ENCODE measurements around the gene TCF7L1. TPM values are rescaled to one million over a fixed set of nuclear protein-coding genes. Genes with fewer than 3 reads are reported as not detected.
"Not testable (repeated sequence)": the region's sequence is repeated elsewhere in the genome, so short reads cannot be mapped to it uniquely, and the experiment has no call there.

TCF7L1 gene
- total and polyA plus RNA-seq, 2 donors (not counting 3 experiments of a cell fraction or from before 2014, with no cell fraction given): 9.6 to 17.4 TPM

DNA sequence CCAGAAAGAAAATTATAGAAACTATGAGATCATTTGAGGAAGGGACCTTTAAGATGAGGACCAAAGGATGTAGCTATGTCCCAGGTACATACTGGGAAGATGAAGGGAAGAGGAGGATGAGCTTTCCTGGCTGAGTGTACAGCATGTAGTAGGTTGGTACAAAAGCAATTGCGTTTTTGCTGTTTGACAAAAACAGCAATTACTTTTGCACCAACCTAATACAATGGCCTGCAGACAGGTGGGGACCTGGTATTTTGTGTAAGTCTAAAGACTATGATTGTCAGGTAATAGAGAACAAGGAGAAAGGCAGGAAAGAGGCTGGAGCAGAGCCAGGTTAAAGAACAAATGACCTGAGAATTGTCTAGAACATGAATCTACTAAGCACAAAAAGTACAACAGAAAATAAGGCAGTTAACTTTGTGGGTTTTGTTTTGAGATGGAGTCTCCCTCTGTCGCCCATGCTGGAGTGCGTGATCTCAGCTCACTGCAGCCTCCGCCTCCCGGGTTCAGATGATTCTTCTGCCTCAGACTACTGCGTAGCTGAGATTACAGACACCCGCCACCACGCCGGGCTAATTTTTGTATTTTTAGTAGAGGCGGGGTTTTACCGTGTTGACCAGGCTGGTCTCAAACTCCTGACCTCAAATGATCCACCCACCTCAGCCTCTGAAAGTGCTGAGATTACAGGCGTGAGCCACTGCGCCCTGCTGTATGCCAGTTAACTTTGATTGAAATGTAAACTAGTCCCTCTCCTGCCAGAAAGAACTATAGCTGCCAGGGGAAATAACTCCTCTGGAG lies 197.8 kb downstream of the TCF7L1 start:
- no peak for DNase-seq (ENCODE audit: low read depth, low spot score)
- Histone ChIP-seq H3K27me3 (ENCODE audit: control insufficient read depth in 2 of 2, insufficient read depth in 2 of 2, low read length in 2 of 2) (no peaks in the 10 kb centered on the region), H3K79me2 (ENCODE audit: control insufficient read depth, insufficient read depth, low read length) (peaks cover 17% of the 10 kb centered on the region), H3K9ac (replicated peaks; ENCODE audit: extremely low read depth, insufficient read depth, low read length) (no peak overlapping the region), H2AFZ (ENCODE audit: low read depth, low read length) (no peak overlapping the region), H4K20me1 (replicated peaks; ENCODE audit: control insufficient read depth, extremely low read depth, insufficient read depth, low read length) (no peaks in the 10 kb centered on the region), H3K9me3 (replicated peaks; ENCODE audit: control insufficient read depth, insufficient read depth, low read length) (no peaks in the 10 kb centered on the region), H3K36me3 (ENCODE audit: control insufficient read depth in 2 of 2, extremely low read depth in 1 of 2, insufficient read depth in 2 of 2, low read length in 2 of 2) (peaks cover 0 to 3% of the 10 kb centered on the region in 2 experiments), H3K4me1 (ENCODE audit: control insufficient read depth, extremely low read depth, insufficient read depth, low read length) (peaks cover 14% of the 10 kb centered on the region), H3K4me2 (ENCODE audit: insufficient read depth, low read length) (no peak overlapping the region), H3K9me1 (replicated peaks; ENCODE audit: control insufficient read depth, extremely low read depth, insufficient read depth, low read length) (no peaks in the 10 kb centered on the region), H3K4me3 (replicated peaks in 1 of 3; ENCODE audit: insufficient read depth in 1 of 3, low read depth in 1 of 3, low read length in 3 of 3) (no peak overlapping the region), H3K27ac (ENCODE audit: insufficient read depth, low read depth, low read length) (no peak overlapping the region)
- POLR2A ChIA-PET: no interaction called here
- no peak for FAIRE-seq
- no TSS peak for BruUV-seq (replicated peaks)
- intact Hi-C loops (cut with micrococcal nuclease): no loop called here
- dilution Hi-C loops (cut with MboI; ENCODE audit: extremely low pct_ligation_motif_present, low sequenced_read_pairs): no loop called here
- TF ChIP-seq POLR2A (IDR thresholded peaks at IDR 0.05; ENCODE audit: low read depth, low read length): no peak
- CTCF ChIA-PET: no interaction called here

- H3K9ac ChIP-seq (replicated peaks; ENCODE audit: extremely low read depth, insufficient read depth, low read length); H3K4me1 ChIP-seq (ENCODE audit: control insufficient read depth, extremely low read depth, insufficient read depth, low read length); H3K4me2 ChIP-seq (ENCODE audit: insufficient read depth, low read length); H3K79me2 ChIP-seq (ENCODE audit: control insufficient read depth, insufficient read depth, low read length); H3K27ac ChIP-seq (ENCODE audit: insufficient read depth, low read depth, low read length); POLR2A ChIA-PET; dilution Hi-C loops (cut with MboI; ENCODE audit: extremely low pct_ligation_motif_present, low sequenced_read_pairs); H3K9me1 ChIP-seq (replicated peaks; ENCODE audit: control insufficient read depth, extremely low read depth, insufficient read depth, low read length); H3K9me3 ChIP-seq (replicated peaks; ENCODE audit: control insufficient read depth, insufficient read depth, low read length); H3K27me3 ChIP-seq (ENCODE audit: control insufficient read depth in 2 of 2, insufficient read depth in 2 of 2, low read length in 2 of 2); FAIRE-seq; H2AFZ ChIP-seq (ENCODE audit: low read depth, low read length); intact Hi-C loops (cut with micrococcal nuclease); H3K4me3 ChIP-seq (replicated peaks in 1 of 3; ENCODE audit: insufficient read depth in 1 of 3, low read depth in 1 of 3, low read length in 3 of 3); BruUV-seq (replicated peaks); DNase-seq (ENCODE audit: low read depth, low spot score); H3K36me3 ChIP-seq (ENCODE audit: control insufficient read depth in 2 of 2, extremely low read depth in 1 of 2, insufficient read depth in 2 of 2, low read length in 2 of 2); H4K20me1 ChIP-seq (replicated peaks; ENCODE audit: control insufficient read depth, extremely low read depth, insufficient read depth, low read length); CTCF ChIA-PET: not testable (repeated sequence)
These were observed 200.7 kb downstream of the TCF7L1 start for GRCh38 chr2:85333877-85334276.

Measured in endothelial cell of umbilical vein (primary cell).